HEK293 (cell line): ENCODE data around the gene WHRN.

Experiments
- CTCF ChIA-PET: fragments of 350-600 bp; formaldehyde crosslinking; extraction: SDS; loops from one replicate; lab custom pipeline; 2021; ENCODE audit warnings: antibody characterized with exemption; lab: Yijun Ruan, JAX
- POLR2A ChIA-PET: fragments of 300-600 bp; formaldehyde crosslinking; extraction: SDS; loops from one replicate; lab custom pipeline; 2020; ENCODE audit warnings: antibody characterized with exemption, inconsistent platforms; lab: Yijun Ruan, JAX
- H3K27ac ChIP-seq: fragments of 200-500 bp; sonication (Bioruptor generic); 2 replicates; pipeline ENCODE4 v1.5.1; 2014; ENCODE audit warnings: low read depth, low read length, control low read depth, inconsistent platforms; ENCODE audit errors: extremely low read depth
- H3K36me3 ChIP-seq, 2 experiments: fragments of 200-500 bp in 1 of 2; sonication (Bioruptor generic) in 1 of 2; 1 replicate in 1 of 2; 2 replicates in 1 of 2; pipeline ENCODE4 v1.5.1; 2014 to 2017; ENCODE audit warnings: inconsistent platforms in 2 of 2, low read length in 2 of 2; ENCODE audit not compliant: control insufficient read depth in 2 of 2, insufficient read depth in 1 of 2
- H3K4me1 ChIP-seq: fragments of 200-500 bp; sonication (Bioruptor generic); 2 replicates; pipeline ENCODE4 v1.5.1; 2014; ENCODE audit warnings: mild to moderate bottlenecking, low read length, inconsistent platforms; ENCODE audit not compliant: control insufficient read depth, insufficient read depth
- H3K4me3 ChIP-seq: 2 replicates; pipeline ENCODE4 v1.5.1; 2011; ENCODE audit warnings: low read depth, mild to moderate bottlenecking, control low read depth, low read length, moderate library complexity
- H3K9me3 ChIP-seq: fragments of 200-500 bp; sonication (Bioruptor generic); 2 replicates; pipeline ENCODE4 v1.5.1; 2014; ENCODE audit warnings: low read depth, low read length, inconsistent platforms; ENCODE audit not compliant: control insufficient read depth, insufficient read depth
- MYNN ChIP-seq: fragments of 450-650 bp; formaldehyde crosslinking; IDR thresholded peaks from 2 replicates; pipeline ENCODE4 v1.5.1; 2016; ENCODE audit warnings: missing biosample characterization, missing genetic modification characterization, borderline replicate concordance
- SETDB1 ChIP-seq: IDR thresholded peaks from one replicate; pipeline ENCODE4 v1.6.1; 2017; ENCODE audit warnings: mild to moderate bottlenecking, low read length, moderate library complexity, mixed read lengths; ENCODE audit not compliant: insufficient read length
- ZBTB8A ChIP-seq: fragments of 450-650 bp; formaldehyde crosslinking; IDR thresholded peaks from 2 replicates; pipeline ENCODE4 v1.5.1; 2016; ENCODE audit warnings: missing biosample characterization, missing genetic modification characterization
- ZNF10 ChIP-seq: fragments of 450-650 bp; formaldehyde crosslinking; IDR thresholded peaks from 2 replicates; pipeline ENCODE4 v1.5.1; 2017; ENCODE audit warnings: missing biosample characterization, missing genetic modification characterization
- ZNF148 ChIP-seq: fragments of 450-650 bp; formaldehyde crosslinking; IDR thresholded peaks from 2 replicates; pipeline ENCODE4 v1.5.0; 2017; ENCODE audit warnings: missing biosample characterization, missing genetic modification characterization, borderline replicate concordance
- ZNF221 ChIP-seq: fragments of 450-650 bp; formaldehyde crosslinking; IDR thresholded peaks from 2 replicates; pipeline ENCODE4 v1.5.1; 2017; ENCODE audit warnings: missing biosample characterization, missing genetic modification characterization, borderline replicate concordance
- ZNF274 ChIP-seq, 2 experiments: fragments of 200-500 bp in 1 of 2; fragments of 450-650 bp in 1 of 2; sonication (Bioruptor generic) in 1 of 2; formaldehyde crosslinking in 1 of 2; IDR thresholded peaks; 2 replicates each; pipeline versions ENCODE4 v1.5.1 to v1.6.1; 2014 to 2016; ENCODE audit warnings: borderline replicate concordance in 1 of 2, inconsistent platforms in 1 of 2, low read length in 1 of 2, missing biosample characterization in 1 of 2, missing genetic modification characterization in 1 of 2
- ZNF302 ChIP-seq: fragments of 450-650 bp; formaldehyde crosslinking; IDR thresholded peaks from 2 replicates; pipeline ENCODE4 v1.5.1; 2016; ENCODE audit warnings: missing biosample characterization, missing genetic modification characterization, low read depth
- ZNF600 ChIP-seq: fragments of 450-650 bp; formaldehyde crosslinking; IDR thresholded peaks from 2 replicates; pipeline ENCODE4 v1.5.1; 2016; ENCODE audit warnings: missing biosample characterization, missing genetic modification characterization
- ZNF610 ChIP-seq: fragments of 450-650 bp; formaldehyde crosslinking; IDR thresholded peaks from 2 replicates; pipeline ENCODE4 v1.5.1; 2016; ENCODE audit warnings: missing biosample characterization, missing genetic modification characterization, borderline replicate concordance
- ZNF664 ChIP-seq: fragments of 450-650 bp; formaldehyde crosslinking; IDR thresholded peaks from 2 replicates; pipeline ENCODE4 v1.5.1; 2016; ENCODE audit warnings: missing biosample characterization, missing genetic modification characterization
- ZNF76 ChIP-seq: fragments of 450-650 bp; formaldehyde crosslinking; IDR thresholded peaks from 2 replicates; pipeline ENCODE4; 2016; ENCODE audit warnings: low read depth, missing biosample characterization, missing genetic modification characterization, borderline replicate concordance
- ZNF785 ChIP-seq: fragments of 450-650 bp; formaldehyde crosslinking; IDR thresholded peaks from 2 replicates; pipeline ENCODE4 v1.5.1; 2016; ENCODE audit warnings: missing biosample characterization, missing genetic modification characterization
- ZNF830 ChIP-seq: fragments of 450-650 bp; IDR thresholded peaks from 2 replicates; pipeline ENCODE4 v1.5.0; 2018; ENCODE audit warnings: missing biosample characterization, missing genetic modification characterization, low read depth, mild to moderate bottlenecking, moderate library complexity
- ZSCAN30 ChIP-seq: fragments of 450-650 bp; IDR thresholded peaks from 2 replicates; pipeline ENCODE4 v1.5.1; 2018; ENCODE audit warnings: missing biosample characterization, mild to moderate bottlenecking, missing genetic modification characterization, moderate library complexity
- ZXDB ChIP-seq: fragments of 450-650 bp; formaldehyde crosslinking; IDR thresholded peaks from 2 replicates; pipeline ENCODE4 v1.5.1; 2016; ENCODE audit warnings: missing biosample characterization, missing genetic modification characterization
- TF ChIP-seq, protein P1 (sequence below): fragments of 450-650 bp; formaldehyde crosslinking; conservative IDR thresholded peaks from 2 replicates; pipeline ENCODE4 v1.5.1; 2016; ENCODE audit warnings: low read depth, missing biosample characterization, missing genetic modification characterization
- TF ChIP-seq, protein P2 (sequence below): fragments of 450-650 bp; formaldehyde crosslinking; IDR thresholded peaks from 2 replicates; pipeline ENCODE4 v1.5.1; 2016; ENCODE audit warnings: missing biosample characterization, missing genetic modification characterization
- TF ChIP-seq, protein P3 (sequence below): fragments of 450-650 bp; formaldehyde crosslinking; IDR thresholded peaks from 2 replicates; pipeline ENCODE4 v1.5.1; 2017; ENCODE audit warnings: missing biosample characterization, missing genetic modification characterization
- TF ChIP-seq, protein P4 (sequence below): fragments of 450-650 bp; formaldehyde crosslinking; IDR thresholded peaks from 2 replicates; pipeline ENCODE4 v1.5.1; 2016; ENCODE audit warnings: missing biosample characterization, missing genetic modification characterization

The WHRN gene

DNA sequence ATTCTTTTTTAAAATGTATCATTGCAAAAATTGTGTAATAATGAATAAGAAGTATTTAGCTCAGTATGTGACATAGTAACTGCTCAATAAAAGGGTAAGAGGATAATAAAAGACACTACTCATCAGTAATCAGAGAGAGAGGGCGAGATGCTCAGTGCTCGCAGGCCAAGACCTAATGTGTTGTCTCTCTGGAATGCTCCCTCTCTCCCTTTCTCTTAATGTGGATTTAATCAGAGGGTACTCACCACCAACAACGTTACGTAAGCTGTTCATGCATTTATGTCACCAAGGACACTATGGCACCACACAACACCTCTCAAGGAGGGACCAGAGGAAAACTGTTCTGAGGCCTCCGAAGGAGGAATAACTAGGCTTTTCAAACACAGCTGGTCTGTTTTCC lies 42.5 kb downstream of the WHRN start:
- ChIA-PET CTCF (interaction anchor here (0.6 to 1.2 kb wide), 2 partner anchors 46 to 1178 kb away, joined by 3 read pairs; no protein-coding TSS in a partner anchor), POLR2A (no interaction called here)
- H3K4me3 ChIP-seq: no peak overlapping the region
- no peaks in the 10 kb centered on the region for H3K9me3 ChIP-seq
- TF ChIP-seq ZNF664 (tag by site-specific recombination) (0 out of 2 replicates have a peak, but pooled peaks have one; percentile 23), ZNF830 (tag by site-specific recombination) (no peak)
- TF ChIP-seq, all 188 proteins: peak for 1
- peaks cover 0 to 2% of the 10 kb centered on the region in 2 experiments; a peak in 1 of 3 replicates for H3K36me3 ChIP-seq
- H3K4me1 ChIP-seq: no peaks in the 10 kb centered on the region
- H3K27ac ChIP-seq: no peak overlapping the region

DNA sequence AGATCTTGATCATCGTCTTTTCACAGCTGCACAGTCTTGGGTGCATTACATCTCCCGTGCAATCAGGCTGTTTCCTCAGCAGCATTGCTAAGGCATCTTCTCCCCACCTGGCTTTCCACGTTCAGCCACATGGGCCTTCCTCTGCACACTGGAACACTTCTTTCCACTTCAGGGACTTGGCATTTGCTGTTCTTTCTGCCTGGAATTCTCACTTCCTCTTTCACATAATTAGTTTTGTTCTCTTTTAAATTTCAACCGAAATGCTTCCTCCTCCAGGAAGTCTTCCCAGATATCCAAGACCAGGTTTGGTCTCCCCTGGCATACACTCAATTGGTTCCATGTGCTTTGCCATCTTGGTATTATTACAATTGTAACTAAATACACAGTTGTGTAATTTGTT lies 43.8 kb downstream of the WHRN start:
- peaks cover 0 to 2% of the 10 kb centered on the region in 2 experiments; a peak in 1 of 3 replicates for H3K36me3 ChIP-seq
- H3K9me3 ChIP-seq: no peaks in the 10 kb centered on the region
- no peaks in the 10 kb centered on the region for H3K4me1 ChIP-seq
- H3K4me3 ChIP-seq: no peak overlapping the region
- CTCF ChIA-PET: interaction anchor here (1.2 kb wide), 1 partner anchor 26 kb away, joined by 4 read pairs; no protein-coding TSS in a partner anchor
- POLR2A ChIA-PET: no interaction called here
- TF ChIP-seq, protein P1, sequence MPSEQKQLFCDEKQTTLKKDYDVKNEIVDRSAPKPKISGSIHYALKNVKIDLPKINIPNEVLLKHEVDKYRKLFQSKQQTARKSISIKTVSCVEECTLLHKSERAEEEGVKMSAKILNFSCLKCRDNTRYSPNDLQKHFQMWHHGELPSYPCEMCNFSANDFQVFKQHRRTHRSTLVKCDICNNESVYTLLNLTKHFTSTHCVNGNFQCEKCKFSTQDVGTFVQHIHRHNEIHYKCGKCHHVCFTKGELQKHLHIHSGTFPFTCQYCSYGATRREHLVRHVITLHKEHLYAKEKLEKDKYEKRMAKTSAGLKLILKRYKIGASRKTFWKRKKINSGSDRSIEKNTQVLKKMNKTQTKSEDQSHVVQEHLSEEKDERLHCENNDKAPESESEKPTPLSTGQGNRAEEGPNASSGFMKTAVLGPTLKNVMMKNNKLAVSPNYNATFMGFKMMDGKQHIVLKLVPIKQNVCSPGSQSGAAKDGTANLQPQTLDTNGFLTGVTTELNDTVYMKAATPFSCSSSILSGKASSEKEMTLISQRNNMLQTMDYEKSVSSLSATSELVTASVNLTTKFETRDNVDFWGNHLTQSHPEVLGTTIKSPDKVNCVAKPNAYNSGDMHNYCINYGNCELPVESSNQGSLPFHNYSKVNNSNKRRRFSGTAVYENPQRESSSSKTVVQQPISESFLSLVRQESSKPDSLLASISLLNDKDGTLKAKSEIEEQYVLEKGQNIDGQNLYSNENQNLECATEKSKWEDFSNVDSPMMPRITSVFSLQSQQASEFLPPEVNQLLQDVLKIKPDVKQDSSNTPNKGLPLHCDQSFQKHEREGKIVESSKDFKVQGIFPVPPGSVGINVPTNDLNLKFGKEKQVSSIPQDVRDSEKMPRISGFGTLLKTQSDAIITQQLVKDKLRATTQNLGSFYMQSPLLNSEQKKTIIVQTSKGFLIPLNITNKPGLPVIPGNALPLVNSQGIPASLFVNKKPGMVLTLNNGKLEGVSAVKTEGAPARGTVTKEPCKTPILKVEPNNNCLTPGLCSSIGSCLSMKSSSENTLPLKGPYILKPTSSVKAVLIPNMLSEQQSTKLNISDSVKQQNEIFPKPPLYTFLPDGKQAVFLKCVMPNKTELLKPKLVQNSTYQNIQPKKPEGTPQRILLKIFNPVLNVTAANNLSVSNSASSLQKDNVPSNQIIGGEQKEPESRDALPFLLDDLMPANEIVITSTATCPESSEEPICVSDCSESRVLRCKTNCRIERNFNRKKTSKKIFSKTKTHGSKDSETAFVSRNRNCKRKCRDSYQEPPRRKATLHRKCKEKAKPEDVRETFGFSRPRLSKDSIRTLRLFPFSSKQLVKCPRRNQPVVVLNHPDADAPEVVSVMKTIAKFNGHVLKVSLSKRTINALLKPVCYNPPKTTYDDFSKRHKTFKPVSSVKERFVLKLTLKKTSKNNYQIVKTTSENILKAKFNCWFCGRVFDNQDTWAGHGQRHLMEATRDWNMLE (tag by site-specific recombination): no peak
- TF ChIP-seq ZNF600 (no peak), ZNF830 (tag by site-specific recombination) (no peak), ZNF221 (no peak), ZNF148 (tag by site-specific recombination) (no peak), ZNF785 (tag by site-specific recombination) (no peak), ZBTB8A (tag by site-specific recombination) (no peak), ZSCAN30 (tag by site-specific recombination) (no peak), ZNF274 (IDR thresholded peaks at IDR 0.05; ENCODE audit: low read length) (no peak), ZNF274 (tag by site-specific recombination; IDR thresholded peaks at IDR 0.05; ENCODE audit: borderline replicate concordance) (no peak), ZNF10 (tag by site-specific recombination) (no peak), ZNF302 (no peak), ZNF610 (no peak), SETDB1 (no peak), ZNF76 (no peak), MYNN (tag by site-specific recombination) (no peak), ZXDB (tag by site-specific recombination) (no peak)
- TF ChIP-seq, protein P2, sequence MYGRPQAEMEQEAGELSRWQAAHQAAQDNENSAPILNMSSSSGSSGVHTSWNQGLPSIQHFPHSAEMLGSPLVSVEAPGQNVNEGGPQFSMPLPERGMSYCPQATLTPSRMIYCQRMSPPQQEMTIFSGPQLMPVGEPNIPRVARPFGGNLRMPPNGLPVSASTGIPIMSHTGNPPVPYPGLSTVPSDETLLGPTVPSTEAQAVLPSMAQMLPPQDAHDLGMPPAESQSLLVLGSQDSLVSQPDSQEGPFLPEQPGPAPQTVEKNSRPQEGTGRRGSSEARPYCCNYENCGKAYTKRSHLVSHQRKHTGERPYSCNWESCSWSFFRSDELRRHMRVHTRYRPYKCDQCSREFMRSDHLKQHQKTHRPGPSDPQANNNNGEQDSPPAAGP (tag by site-specific recombination): no peak
- TF ChIP-seq, protein P3, sequence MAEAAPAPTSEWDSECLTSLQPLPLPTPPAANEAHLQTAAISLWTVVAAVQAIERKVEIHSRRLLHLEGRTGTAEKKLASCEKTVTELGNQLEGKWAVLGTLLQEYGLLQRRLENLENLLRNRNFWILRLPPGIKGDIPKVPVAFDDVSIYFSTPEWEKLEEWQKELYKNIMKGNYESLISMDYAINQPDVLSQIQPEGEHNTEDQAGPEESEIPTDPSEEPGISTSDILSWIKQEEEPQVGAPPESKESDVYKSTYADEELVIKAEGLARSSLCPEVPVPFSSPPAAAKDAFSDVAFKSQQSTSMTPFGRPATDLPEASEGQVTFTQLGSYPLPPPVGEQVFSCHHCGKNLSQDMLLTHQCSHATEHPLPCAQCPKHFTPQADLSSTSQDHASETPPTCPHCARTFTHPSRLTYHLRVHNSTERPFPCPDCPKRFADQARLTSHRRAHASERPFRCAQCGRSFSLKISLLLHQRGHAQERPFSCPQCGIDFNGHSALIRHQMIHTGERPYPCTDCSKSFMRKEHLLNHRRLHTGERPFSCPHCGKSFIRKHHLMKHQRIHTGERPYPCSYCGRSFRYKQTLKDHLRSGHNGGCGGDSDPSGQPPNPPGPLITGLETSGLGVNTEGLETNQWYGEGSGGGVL (tag by site-specific recombination): no peak
- TF ChIP-seq, protein P4, sequence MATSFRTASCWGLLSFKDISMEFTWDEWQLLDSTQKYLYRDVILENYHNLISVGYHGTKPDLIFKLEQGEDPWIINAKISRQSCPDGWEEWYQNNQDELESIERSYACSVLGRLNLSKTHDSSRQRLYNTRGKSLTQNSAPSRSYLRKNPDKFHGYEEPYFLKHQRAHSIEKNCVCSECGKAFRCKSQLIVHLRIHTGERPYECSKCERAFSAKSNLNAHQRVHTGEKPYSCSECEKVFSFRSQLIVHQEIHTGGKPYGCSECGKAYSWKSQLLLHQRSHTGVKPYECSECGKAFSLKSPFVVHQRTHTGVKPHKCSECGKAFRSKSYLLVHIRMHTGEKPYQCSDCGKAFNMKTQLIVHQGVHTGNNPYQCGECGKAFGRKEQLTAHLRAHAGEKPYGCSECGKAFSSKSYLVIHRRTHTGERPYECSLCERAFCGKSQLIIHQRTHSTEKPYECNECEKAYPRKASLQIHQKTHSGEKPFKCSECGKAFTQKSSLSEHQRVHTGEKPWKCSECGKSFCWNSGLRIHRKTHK (tag by site-specific recombination): no peak
- H3K27ac ChIP-seq: no peak overlapping the region
